Measurements from ENCODE around the gene ZNF699.
"Not testable (repeated sequence)": the region's sequence is repeated elsewhere in the genome, so short reads cannot be mapped to it uniquely, and the experiment has no call there.

ZNF699 gene

GRCh38 chr19:9309139-9309973 is at the start of gene ZNF699:
Gene ZNF699 (minus strand): TSS chr19:9309838. CDS start chr19:9305119, 4,719 bp downstream.
- peak; percentile 99 for DNase-seq

DNA sequence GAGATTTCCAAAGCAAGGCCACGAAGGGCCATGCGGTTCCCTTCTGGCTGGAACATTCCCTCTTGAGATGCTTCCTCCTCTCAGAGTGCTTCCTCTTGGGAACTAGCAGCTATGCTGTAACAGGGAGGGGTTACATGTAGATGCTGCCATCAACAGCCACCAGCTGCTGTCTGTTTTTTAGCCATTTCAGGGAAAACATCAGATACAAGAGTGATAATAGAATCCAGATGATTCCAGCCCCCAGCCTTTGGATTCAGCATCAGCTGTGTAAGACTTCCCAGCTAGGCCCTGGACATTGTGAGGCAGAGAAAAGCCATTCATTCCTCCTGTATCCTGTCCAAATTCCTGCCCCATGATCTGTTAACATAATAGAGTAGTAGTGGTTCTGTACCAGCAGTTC is 45.0 kb upstream of the ZNF699 start:
- no peak for DNase-seq

- DNase-seq: no peak
These were observed 43.4 kb upstream of the ZNF699 start for GRCh38 chr19:9353011-9353410.

DNA sequence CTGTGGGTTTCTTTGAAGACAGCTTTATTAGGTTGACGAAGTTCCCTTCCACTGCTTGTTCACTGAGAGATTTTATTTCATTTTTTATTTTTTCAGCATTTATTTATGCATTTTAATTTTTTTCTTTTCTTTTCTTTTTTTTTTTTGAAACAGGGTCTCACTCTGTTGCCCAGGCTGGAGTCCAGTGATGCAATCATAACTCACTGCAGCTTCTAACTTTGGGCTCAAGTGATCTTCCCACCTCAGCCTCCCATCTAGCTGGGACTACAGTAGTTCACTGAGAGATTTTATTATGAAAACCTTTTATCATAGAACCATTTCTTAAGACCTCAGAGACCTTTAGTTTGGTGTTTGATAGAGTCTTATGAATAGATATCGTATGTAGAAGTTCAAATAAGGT is 42.9 kb upstream of the ZNF699 start:
- no peak for DNase-seq

GRCh38 chr19:9348671-9349070 is 39.0 kb upstream of the ZNF699 start:
- DNase-seq: no peak

GRCh38 chr19:9348253-9348652 is 38.6 kb upstream of the ZNF699 start:
- DNase-seq: no peak

GRCh38 chr19:9345005-9345404 is 35.4 kb upstream of the ZNF699 start:
- no peak for DNase-seq

DNA sequence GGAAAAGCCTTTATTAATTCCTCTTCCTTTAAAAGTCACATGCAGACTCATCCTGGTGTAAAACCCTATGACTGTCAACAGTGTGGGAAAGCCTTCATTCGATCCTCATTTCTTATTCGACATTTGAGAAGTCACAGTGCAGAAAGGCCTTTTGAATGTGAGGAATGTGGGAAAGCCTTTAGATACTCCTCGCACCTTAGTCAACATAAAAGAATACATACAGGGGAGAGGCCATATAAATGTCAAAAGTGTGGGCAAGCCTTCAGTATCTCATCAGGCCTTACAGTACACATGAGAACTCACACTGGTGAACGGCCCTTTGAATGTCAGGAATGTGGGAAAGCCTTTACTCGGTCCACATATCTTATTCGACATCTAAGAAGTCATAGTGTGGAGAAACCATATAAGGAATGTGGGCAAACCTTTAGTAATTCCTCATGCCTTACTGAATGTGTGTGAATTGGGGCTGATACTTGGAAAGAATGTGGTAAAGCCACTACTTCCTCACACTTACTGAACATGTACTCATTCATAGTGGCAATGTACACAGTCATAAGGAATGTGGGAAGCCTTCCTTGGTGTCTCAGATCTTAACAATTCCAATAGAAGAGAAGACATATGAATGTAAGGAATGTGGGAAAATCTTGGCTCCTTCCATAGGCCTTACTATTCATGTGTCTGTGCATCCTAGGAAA is 33.1 kb upstream of the ZNF699 start:
- DNase-seq: no peak

GRCh38 chr19:9329999-9330398 is 20.4 kb upstream of the ZNF699 start:
- no peak for DNase-seq

GRCh38 chr19:9324584-9324962 is 14.9 kb upstream of the ZNF699 start:
- DNase-seq: no peak

- DNase-seq: peak; percentile 97
These were observed 14.4 kb upstream of the ZNF699 start, which contains the start of gene ZNF559 for GRCh38 chr19:9323919-9324583. Gene ZNF559 (plus strand): TSS chr19:9324179. CDS start chr19:9338550, 14,371 bp downstream.

GRCh38 chr19:9323557-9323918 is 13.9 kb upstream of the ZNF699 start:
- no peak for DNase-seq

GRCh38 chr19:9322201-9322600 is 12.6 kb upstream of the ZNF699 start:
- not testable (repeated sequence) for DNase-seq

DNA sequence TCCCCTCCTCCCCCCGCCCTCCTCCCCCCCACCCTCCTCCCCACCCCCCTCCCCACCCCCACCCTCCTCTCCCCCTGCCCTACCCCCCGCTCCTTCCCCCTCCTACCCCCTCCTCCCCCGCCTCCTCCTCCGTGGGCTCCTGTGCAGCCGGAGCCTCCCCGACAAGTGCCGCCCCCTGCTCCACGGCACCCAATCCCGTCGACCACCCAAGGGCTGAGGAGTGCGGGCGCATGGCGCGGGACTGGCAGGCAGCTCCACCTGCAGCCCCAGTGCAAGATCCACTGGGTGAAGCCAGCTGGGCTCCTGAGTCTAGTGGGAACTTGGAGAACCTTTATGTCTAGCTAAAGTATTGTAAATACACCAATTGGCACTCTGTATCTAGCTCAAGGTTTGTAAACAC is 12.1 kb upstream of the ZNF699 start:
- not testable (repeated sequence) for DNase-seq

GRCh38 chr19:9321338-9321737 is 11.7 kb upstream of the ZNF699 start:
- no peak for DNase-seq

DNA sequence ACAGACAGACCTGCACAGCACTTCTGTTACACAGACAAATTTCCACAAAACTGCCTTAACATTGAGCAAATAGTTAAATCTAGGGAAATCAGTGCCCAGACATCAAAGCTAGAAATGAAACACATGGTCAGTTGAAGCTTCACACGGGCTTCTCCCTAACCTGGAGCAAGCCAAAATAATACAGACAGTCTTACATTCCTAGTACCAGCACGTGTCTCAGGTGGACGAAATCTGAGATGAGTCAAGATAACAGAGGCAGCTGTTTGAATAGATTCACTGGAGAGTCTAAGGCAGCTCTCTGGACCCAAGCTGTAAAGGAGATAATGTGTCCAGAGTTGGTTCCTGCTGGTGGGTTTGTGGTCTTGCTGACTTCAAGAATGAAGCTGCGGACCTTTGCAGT is 4.1 kb upstream of the ZNF699 start:
- DNase-seq: no peak

GRCh38 chr19:9309974-9310446 is 372 bp upstream of the ZNF699 start:
- peak; percentile 90 for DNase-seq

- no peak for DNase-seq
These were observed 1.4 kb downstream of the ZNF699 start for GRCh38 chr19:9308091-9308770.

GRCh38 chr19:9306443-9306842 is 3.2 kb downstream of the ZNF699 start:
- no peak for DNase-seq

- no peak for DNase-seq
These were observed 13.3 kb downstream of the ZNF699 start for GRCh38 chr19:9296336-9296735.

GRCh38 chr19:9295411-9295849 is 14.2 kb downstream of the ZNF699 start:
- no peak for DNase-seq

DNA sequence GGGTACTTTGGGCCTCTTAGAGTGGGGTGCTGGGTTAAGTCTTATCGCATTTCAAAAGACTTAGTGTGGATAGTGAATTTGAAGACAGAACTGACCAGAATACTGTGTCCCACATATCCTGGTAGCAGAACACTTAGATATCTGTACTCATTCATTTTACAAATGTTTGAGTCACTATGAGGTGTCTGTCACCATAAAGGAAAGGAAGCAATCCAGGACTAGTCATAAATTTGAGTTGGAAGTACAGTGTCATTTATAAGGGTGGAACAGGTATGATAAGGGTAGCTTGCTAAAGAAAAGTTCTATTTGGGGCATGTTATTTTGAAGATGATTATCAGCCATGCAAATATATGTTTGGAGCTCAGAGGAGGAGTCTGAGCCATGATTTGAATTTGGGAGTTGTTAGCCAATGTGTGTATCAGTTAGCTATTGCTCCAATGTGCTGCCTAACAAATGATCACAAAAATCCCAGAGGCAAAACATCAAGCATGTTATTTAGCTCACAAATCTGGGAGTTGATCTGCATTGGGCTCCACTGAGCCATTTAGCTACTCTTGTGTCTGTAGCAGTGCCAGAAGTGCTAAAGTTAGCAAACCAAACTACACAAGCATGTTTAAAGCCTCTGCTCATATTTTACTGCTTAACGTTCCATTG is 20.3 kb downstream of the ZNF699 start:
- DNase-seq: no peak

Measured in CD4-positive, alpha-beta T cell treated with Interleukin-17A for 4 hours (primary cell).